GM12872 (cell line): ENCODE results near the gene CACNA1I.

ENCODE experiments used
- CTCF ChIP-seq: IDR thresholded peaks from 3 replicates; pipeline ENCODE4 v1.5.1; 2011; ENCODE audit warnings: low read depth, mild to moderate bottlenecking, low read length, moderate library complexity; ENCODE audit not compliant: insufficient read depth

Gene CACNA1I

DNA sequence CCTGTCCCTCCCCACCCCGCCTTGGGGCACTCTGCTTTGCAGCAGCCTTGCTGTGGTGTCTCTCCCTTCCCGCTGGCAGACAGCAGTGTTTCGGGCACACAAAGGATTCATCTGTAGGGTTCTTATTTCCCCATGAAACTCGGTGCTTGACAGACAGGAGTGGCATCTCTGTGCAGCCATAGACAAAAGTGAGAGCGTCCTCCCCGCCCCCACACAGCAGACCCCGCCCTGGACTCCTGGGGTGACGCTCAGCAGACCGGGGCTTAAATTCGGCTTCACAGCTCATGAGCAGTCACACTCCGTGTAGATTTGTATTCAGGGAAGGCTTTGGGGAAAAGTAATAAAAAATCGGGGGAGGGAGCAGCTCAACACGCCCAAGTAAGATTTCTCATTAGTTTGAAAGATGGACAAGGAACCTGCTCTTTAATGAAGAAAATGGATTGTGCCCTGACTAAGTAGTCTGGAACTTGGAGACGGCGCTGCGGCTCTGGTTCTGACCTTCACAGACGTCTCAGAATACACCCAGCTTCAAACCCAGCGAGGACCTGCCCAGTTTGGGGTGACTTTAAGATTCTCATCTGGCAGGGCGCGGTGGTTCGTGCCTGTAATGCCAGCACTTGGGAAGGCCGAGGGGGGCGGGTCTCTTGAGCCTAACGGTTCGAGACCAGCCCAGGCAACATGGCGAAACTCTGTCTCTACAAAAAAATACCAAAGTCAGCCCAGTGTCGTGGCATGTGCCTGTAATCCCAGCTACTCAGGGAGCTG lies 136.0 kb downstream of the CACNA1I start:
- TF ChIP-seq CTCF = no peak

- TF ChIP-seq CTCF = no peak
Measured at GRCh38 chr22:39707351-39707750, 136.8 kb downstream of the CACNA1I start.

GRCh38 chr22:39707816-39708215 lies 137.3 kb downstream of the CACNA1I start:
- TF ChIP-seq CTCF = no peak

DNA sequence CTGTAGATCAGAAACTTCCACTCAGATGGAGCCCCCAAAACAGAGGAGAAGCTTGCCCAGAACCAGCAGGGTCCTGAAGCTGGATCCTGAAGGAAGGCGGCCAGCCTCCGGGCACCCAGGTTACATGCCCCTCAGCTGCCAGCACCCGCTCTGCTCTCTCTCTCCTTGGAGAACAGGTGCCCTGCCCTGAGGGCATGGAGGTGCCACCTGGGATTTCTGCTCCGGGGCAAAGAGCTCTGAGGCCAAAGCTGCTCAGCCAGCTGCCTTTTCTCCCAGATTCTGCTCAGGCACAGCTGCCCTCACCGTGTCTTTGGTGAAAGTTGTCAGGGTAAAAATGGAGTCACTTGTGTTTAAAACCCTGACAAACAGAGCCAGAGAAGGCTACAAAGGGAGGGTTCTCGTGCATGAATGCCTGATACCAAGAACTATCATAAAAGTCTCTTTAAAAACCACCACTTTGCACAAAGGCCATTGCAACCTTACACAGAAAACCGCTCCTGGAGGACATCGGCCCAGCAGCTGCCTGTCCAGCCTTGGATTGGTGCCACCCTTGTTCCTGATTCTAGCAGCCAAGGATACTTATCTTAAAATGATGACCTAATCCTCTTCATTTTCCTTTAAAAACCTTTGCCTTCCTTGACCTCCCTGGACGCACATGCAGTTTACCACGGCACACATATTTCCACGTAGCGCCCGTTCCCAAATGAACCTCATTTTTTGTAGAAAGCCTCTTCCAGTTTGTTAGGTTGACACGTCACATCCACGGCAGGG lies 140.0 kb downstream of the CACNA1I start:
- no peak for TF ChIP-seq CTCF

GRCh38 chr22:39712081-39712480 lies 141.5 kb downstream of the CACNA1I start:
- TF ChIP-seq CTCF = no peak

- TF ChIP-seq CTCF = no peak
Measured at GRCh38 chr22:39712751-39713525, 142.4 kb downstream of the CACNA1I start.

DNA sequence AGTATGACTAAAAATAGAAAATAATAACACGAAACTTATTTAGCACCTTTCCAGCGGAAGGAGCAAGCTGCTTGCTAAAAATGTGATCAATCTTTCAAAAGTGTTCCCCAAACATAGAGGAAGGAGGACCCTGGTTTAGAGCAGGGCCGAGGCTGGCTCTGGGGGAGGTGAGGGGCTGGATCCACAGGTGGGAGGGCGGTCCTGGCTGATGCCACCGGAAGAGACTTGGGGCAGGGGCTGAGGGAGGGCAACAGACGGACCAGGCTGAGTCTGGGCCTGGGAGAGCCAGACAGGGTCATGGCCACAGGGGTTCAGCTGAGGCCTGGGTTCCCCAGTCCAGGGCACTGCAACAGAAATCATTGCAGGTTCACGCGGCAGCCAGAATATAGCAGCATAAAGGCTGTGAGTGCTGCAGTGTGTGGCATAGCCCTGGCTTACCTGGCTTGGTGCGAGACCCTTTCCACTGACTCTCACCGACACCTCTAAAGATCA lies 143.3 kb downstream of the CACNA1I start:
- no peak for TF ChIP-seq CTCF
